ENCODE results near the gene SIAH2.

DNA sequence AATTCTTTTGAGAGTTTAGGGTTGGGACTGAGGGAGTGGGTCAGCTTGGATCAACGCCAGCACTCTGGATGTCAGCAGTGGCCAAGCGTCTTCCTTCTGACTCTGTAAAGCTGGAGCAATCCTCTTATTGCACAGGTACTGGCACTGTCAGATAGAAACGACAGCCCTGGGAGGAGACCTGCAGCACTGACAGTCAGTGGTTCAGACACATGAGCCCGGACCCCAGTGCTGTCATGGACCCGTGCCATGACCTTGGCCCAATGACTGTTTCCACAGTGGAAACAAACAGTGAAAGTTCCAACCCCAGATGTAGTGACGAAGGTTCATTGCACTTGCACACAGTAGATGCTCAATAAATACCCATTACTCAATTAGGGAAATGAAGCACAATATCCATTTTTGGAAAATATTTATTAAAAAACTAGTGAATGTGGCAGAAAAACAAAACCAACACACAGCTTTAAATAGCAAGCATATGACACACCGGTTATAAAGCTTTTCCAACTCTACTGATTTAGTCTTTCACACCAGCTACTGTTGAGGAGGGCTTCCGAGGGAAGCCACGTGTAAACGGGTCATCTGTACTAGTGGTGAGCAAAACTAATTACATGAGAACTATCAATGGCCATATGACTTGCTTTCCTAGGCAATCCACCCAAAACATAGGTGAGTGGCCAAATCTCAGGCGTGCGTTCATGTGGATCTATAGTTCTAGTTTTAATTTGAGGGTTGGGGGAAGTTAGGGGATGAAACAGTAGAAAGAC, 22.1 kb downstream of the SIAH2 start:
- TF ChIP-seq YY1 (IDR thresholded peaks at IDR 0.05; ENCODE audit: insufficient read depth, insufficient read length), result no peak
- TF ChIP-seq ZNF274 (IDR thresholded peaks at IDR 0.05; ENCODE audit: low read depth, low read length), result no peak
- no peak for TF ChIP-seq SUZ12 (IDR thresholded peaks at IDR 0.05; ENCODE audit: extremely low read depth, insufficient read depth, insufficient read length)

Data from NT2/D1 (cell line).